GM18511 (cell line): ENCODE measurements around the gene TRIM41.

Source experiments
- ATAC-seq: cut with Tn5 transposase; IDR thresholded peaks from one replicate; pipeline ENCODE4 v1.9.1; 2021; ENCODE audit warnings: mild to moderate bottlenecking, moderate library complexity; ENCODE audit not compliant: unreplicated experiment

The TRIM41 gene

GRCh38 chr5:181230551-181230950 is 7.5 kb downstream of the TRIM41 start:
- no peak for ATAC-seq

- ATAC-seq = no peak
Observed at GRCh38 chr5:181231432-181231831, 8.4 kb downstream of the TRIM41 start.

GRCh38 chr5:181232593-181232992 is 9.5 kb downstream of the TRIM41 start:
- no peak for ATAC-seq

- no peak for ATAC-seq
Observed at GRCh38 chr5:181233088-181233800, 10.2 kb downstream of the TRIM41 start.

- ATAC-seq = no peak
Observed at GRCh38 chr5:181233801-181234454, 10.8 kb downstream of the TRIM41 start.

- no peak for ATAC-seq
Observed at GRCh38 chr5:181234455-181235306, 11.6 kb downstream of the TRIM41 start.

GRCh38 chr5:181235323-181235688 is 12.2 kb downstream of the TRIM41 start:
- no peak for ATAC-seq

- ATAC-seq = no peak
Observed at GRCh38 chr5:181235689-181236366, 12.7 kb downstream of the TRIM41 start.

- ATAC-seq = no peak
Observed at GRCh38 chr5:181236471-181236870, 13.4 kb downstream of the TRIM41 start.

GRCh38 chr5:181236954-181237641 is 14.0 kb downstream of the TRIM41 start:
- ATAC-seq = no peak

GRCh38 chr5:181237729-181238385 is 14.8 kb downstream of the TRIM41 start:
- no peak for ATAC-seq

- no peak for ATAC-seq
Observed at GRCh38 chr5:181239062-181239663, 16.1 kb downstream of the TRIM41 start.

GRCh38 chr5:181241393-181241975 is 18.4 kb downstream of the TRIM41 start:
- no peak for ATAC-seq

GRCh38 chr5:181242031-181242451 is 19.0 kb downstream of the TRIM41 start:
- no peak for ATAC-seq

GRCh38 chr5:181243018-181243563 is 20.0 kb downstream of the TRIM41 start:
- peak; percentile 1 for ATAC-seq

- peak; percentile 70 for ATAC-seq
Observed at GRCh38 chr5:181243564-181244343, 20.7 kb downstream of the TRIM41 start, which contains the start of gene RACK1. Gene RACK1, minus strand, starts transcription at chr5:181243906. Its CDS starts 106 bp downstream, at chr5:181243800.

- peak; percentile 4 for ATAC-seq
Observed at GRCh38 chr5:181245427-181246275, 22.6 kb downstream of the TRIM41 start.
